PC-9 (cell line): Measurements from ENCODE around the gene STAMBPL1. TPM values are rescaled to one million over a fixed set of nuclear protein-coding genes. Genes with fewer than 3 reads are reported as not detected.
A peak's percentile ranks its signal among the peaks of the same experiment; 100 is the strongest.

ENCODE experiments used
- BruUV-seq: library from RNA; stranded (reverse); fragments of 400-500 nt; replicated peaks from 2 replicates; lab custom pipeline; 2021; lab: Mats Ljungman, UMichigan
- CTCF ChIA-PET: fragments of 300-600 bp; sonication (Branson Sonifier 250); formaldehyde crosslinking; loops from one replicate; lab custom pipeline; 2022; ENCODE audit warnings: antibody characterized with exemption; lab: Charles Lee
- POLR2A ChIA-PET: fragments of 300-600 bp; sonication (Branson Sonifier 250); formaldehyde crosslinking; loops from one replicate; lab custom pipeline; 2022; ENCODE audit warnings: antibody characterized with exemption; ENCODE audit not compliant: unreplicated experiment; lab: Charles Lee
- DNase-seq, 2 experiments: peaks; one replicate each; pipeline versions ENCODE4 v3.0.0 to v3.0.0-alpha.2; 2015 to 2022; ENCODE audit warnings: mixed read lengths in 1 of 2
- H2AFZ ChIP-seq: fragments of 200-600 bp; sonication (generic); 2 replicates; pipeline ENCODE4 v1.8.1; 2017; ENCODE audit warnings: antibody characterized with exemption
- H3F3A ChIP-seq: fragments of 200-600 bp; sonication (generic); 2 replicates; pipeline ENCODE4 v1.8.1; 2017; ENCODE audit warnings: antibody characterized with exemption, mild to moderate bottlenecking, low read depth; ENCODE audit not compliant: insufficient read depth
- H3K27ac ChIP-seq: fragments of 200-600 bp; sonication (generic); 2 replicates; pipeline ENCODE4 v1.6.1; 2016; ENCODE audit warnings: mixed run types
- H3K27me3 ChIP-seq: fragments of 200-600 bp; sonication (generic); 2 replicates; pipeline ENCODE4 v1.6.1; 2016; ENCODE audit warnings: low read depth, mixed run types; ENCODE audit not compliant: insufficient read depth
- H3K36me3 ChIP-seq: fragments of 200-600 bp; sonication (generic); 2 replicates; pipeline ENCODE4 v1.6.1; 2016; ENCODE audit warnings: low read depth, mixed run types
- H3K4me1 ChIP-seq: fragments of 200-600 bp; sonication (generic); replicated peaks from 2 replicates; pipeline ENCODE4 v1.6.1; 2016; ENCODE audit warnings: mixed run types; ENCODE audit not compliant: insufficient read depth
- H3K4me2 ChIP-seq: fragments of 200-600 bp; sonication (generic); 2 replicates; pipeline ENCODE4 v1.6.1; 2017; ENCODE audit warnings: mixed run types
- H3K4me3 ChIP-seq: fragments of 200-600 bp; sonication (generic); 2 replicates; pipeline ENCODE4 v1.6.1; 2016; ENCODE audit warnings: mixed run types
- H3K79me2 ChIP-seq: fragments of 200-600 bp; sonication (generic); 2 replicates; pipeline ENCODE4 v1.6.1; 2017; ENCODE audit warnings: low read depth, mixed run types
- H3K9me2 ChIP-seq: fragments of 200-600 bp; sonication (generic); 2 replicates; pipeline ENCODE4 v1.8.1; 2017; ENCODE audit warnings: mild to moderate bottlenecking; ENCODE audit not compliant: insufficient read depth
- H3K9me3 ChIP-seq: fragments of 200-600 bp; sonication (generic); 2 replicates; pipeline ENCODE4 v1.8.1; 2016; ENCODE audit warnings: low read depth; ENCODE audit not compliant: insufficient read depth
- H4K20me1 ChIP-seq: fragments of 200-600 bp; sonication (generic); 2 replicates; pipeline ENCODE4 v1.8.1; 2017; ENCODE audit not compliant: insufficient read depth
- CTCF ChIP-seq: fragments of 200-600 bp; sonication (generic); conservative IDR thresholded peaks from 2 replicates; pipeline ENCODE4 v1.6.1; 2017; ENCODE audit warnings: mixed run types, antibody characterized with exemption, mild to moderate bottlenecking, moderate library complexity
- EZH2 ChIP-seq: fragments of 200-600 bp; sonication (generic); IDR thresholded peaks from 2 replicates; pipeline ENCODE4 v1.8.0; 2017; ENCODE audit warnings: antibody characterized with exemption, low read depth
- intact Hi-C: fragments of 100-400 bp; cut with micrococcal nuclease; formaldehyde crosslinking; loops from one replicate; pipeline ENCODE4 v1.10.0; 2022; ENCODE audit not compliant: unreplicated experiment
- total RNA-seq: library from RNA; stranded (reverse); gene quantifications from 2 replicates; pipeline ENCODE4 v1.2.3, GENCODE V29; 2021

The STAMBPL1 gene
- total RNA-seq, 1 experiment from 2014 or later, result 7.4 TPM

- peak; percentile 58 to 79 for DNase-seq
- Histone ChIP-seq H3K4me3 (no peak overlapping the region), H3K36me3 (no peaks in the 10 kb centered on the region), H3K4me1 (0 out of 2 replicates have a peak, but pooled peaks cover 6% of the 10 kb centered on the region), H3K9me2 (no peaks in the 10 kb centered on the region), H3K27ac (no peak overlapping the region), H3K9me3 (no peaks in the 10 kb centered on the region), H3F3A (peaks cover 9% of the 10 kb centered on the region; the same call in 1 of the 2 replicates), H3K79me2 (no peaks in the 10 kb centered on the region), H4K20me1 (no peaks in the 10 kb centered on the region), H3K4me2 (no peak overlapping the region), H3K27me3 (no peaks in the 10 kb centered on the region), H2AFZ (no peak overlapping the region)
- ChIA-PET CTCF (interaction anchor here (0.6 to 4.1 kb wide), 10 partner anchors 51 to 1150 kb away, joined by 3 to 57 read pairs (median 4); no protein-coding TSS in a partner anchor), POLR2A (no interaction called here)
- BruUV-seq, result no TSS peak
- TF ChIP-seq CTCF (peak; percentile 83), EZH2 (no peak)
- intact Hi-C loops, result loop anchor here (1.0 kb wide), 4 partner anchors 52 to 367 kb away; partner anchors contain the start of gene STAMBPL1
These were observed 52.7 kb downstream of the STAMBPL1 start for GRCh38 chr10:88932539-88933256.

- TF ChIP-seq CTCF, result no peak
- no peak for TF ChIP-seq EZH2
- Histone ChIP-seq H3K4me2 (no peak overlapping the region), H3K4me3 (no peak overlapping the region), H3F3A (peaks cover 9% of the 10 kb centered on the region; the same call in 1 of the 2 replicates), H3K36me3 (no peaks in the 10 kb centered on the region), H2AFZ (no peak overlapping the region), H3K79me2 (no peaks in the 10 kb centered on the region), H3K9me2 (no peaks in the 10 kb centered on the region), H3K4me1 (0 out of 2 replicates have a peak, but pooled peaks cover 6% of the 10 kb centered on the region), H3K27ac (no peak overlapping the region), H4K20me1 (no peaks in the 10 kb centered on the region), H3K9me3 (no peaks in the 10 kb centered on the region), H3K27me3 (no peaks in the 10 kb centered on the region)
- DNase-seq, result no peak
- intact Hi-C loops, result no loop called here
- no TSS peak for BruUV-seq
- ChIA-PET CTCF (interaction anchor here (0.6 to 4.1 kb wide), 6 partner anchors 98 to 1151 kb away, joined by 3 to 57 read pairs (median 4); no protein-coding TSS in a partner anchor), POLR2A (no interaction called here)
These were observed 53.5 kb downstream of the STAMBPL1 start for GRCh38 chr10:88933564-88933963.

GRCh38 chr10:88934900-88935672, 55.0 kb downstream of the STAMBPL1 start:
- intact Hi-C loops, result loop anchor here (1.0 kb wide), 3 partner anchors 52 to 278 kb away; no protein-coding TSS in a partner anchor
- BruUV-seq, result no TSS peak
- Histone ChIP-seq H3K9me3 (no peaks in the 10 kb centered on the region), H3K79me2 (no peaks in the 10 kb centered on the region), H3K36me3 (no peaks in the 10 kb centered on the region), H3K27me3 (no peaks in the 10 kb centered on the region), H3K4me3 (no peak overlapping the region), H2AFZ (no peak overlapping the region), H3K9me2 (no peaks in the 10 kb centered on the region), H4K20me1 (no peaks in the 10 kb centered on the region), H3K4me1 (0 out of 2 replicates have a peak, but pooled peaks cover 6% of the 10 kb centered on the region), H3K4me2 (peak overlapping the region; percentile 39), H3F3A (peaks cover 9% of the 10 kb centered on the region; the same call in 1 of the 2 replicates), H3K27ac (no peak overlapping the region)
- POLR2A ChIA-PET, result no interaction called here
- TF ChIP-seq CTCF (peak; percentile 76), EZH2 (no peak)
- CTCF ChIA-PET, result interaction anchor here (0.8 to 4.1 kb wide), 5 partner anchors 32 to 279 kb away, joined by 3 to 57 read pairs (median 3); partner anchors contain the start of gene FAS
- DNase-seq, result peak; percentile 45 to 62
